ENCODE results near the gene CDADC1.

The CDADC1 gene

GRCh38 chr13:49297338-49297737, 49.6 kb downstream of the CDADC1 start:
- FAIRE-seq, result no peak

DNA sequence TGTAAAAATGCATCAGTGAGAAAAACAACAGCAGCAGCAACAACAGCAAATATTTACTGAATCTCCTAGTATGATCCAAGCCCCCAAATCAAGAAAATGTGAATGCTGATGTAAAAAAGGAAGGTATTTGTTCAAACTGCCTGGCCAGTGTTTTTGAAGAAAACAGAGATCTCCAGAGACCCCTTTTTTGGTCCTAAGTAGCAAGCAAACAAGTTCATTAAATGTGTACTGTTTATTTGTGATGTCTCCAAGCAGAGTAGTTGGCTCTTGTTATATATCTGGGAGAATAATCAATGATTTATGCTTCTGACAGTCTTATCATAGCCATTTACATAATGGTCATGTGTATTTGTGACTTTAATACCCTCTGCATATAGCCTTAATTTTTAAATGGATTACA, 50.7 kb downstream of the CDADC1 start:
- no peak for FAIRE-seq

DNA sequence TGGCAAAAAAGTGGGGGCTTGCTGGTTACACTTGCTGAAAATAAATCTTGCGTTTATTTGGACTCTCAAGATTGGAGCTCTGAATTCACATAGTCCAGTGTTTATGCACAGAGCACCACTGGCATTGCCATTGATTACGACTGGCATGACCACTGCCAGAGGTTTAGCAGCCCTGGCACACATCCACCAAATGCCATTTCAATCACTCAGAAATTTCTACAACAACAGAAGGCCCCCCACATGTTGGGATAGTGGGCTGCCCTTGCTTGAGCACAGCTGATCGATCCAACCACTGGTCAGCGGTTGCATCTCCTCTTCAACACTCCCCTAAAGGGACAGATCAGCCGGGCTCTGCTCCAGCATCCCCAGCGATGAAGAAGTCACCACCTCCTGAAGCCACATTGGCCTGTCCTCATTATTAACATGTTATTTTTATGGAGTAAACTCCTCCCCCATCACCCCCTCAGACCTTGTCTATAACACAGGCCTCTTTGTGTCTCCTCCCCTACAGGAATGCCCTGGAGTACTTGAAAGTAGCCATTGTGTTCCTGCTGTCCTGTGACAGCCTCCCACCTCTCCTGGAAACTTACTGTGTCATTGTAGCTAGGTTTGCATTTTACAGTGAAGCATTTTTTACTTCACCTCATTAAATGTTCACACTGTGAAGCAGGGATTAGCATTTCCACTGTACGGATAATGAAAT, 51.3 kb downstream of the CDADC1 start:
- FAIRE-seq, result no peak

DNA sequence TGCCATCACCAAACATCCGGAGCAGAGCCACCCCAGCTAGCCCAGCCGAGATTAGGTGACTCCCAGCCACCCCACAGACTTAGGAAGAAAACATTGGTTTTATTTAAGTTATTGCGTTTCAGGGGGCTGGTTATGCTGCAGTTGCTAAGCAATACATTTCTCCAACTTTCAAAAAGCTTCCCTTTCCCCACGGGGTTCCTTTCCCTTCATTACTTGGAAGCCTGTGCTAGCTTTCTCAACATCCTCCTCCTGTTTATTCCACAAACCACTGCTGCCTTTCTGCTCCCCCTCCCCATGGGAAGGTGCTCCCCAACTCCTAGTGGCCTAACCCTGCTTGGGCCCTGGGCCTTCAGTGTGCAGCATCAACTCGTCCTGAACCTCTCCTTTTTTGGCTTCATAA, 52.6 kb downstream of the CDADC1 start:
- FAIRE-seq, result no peak

DNA sequence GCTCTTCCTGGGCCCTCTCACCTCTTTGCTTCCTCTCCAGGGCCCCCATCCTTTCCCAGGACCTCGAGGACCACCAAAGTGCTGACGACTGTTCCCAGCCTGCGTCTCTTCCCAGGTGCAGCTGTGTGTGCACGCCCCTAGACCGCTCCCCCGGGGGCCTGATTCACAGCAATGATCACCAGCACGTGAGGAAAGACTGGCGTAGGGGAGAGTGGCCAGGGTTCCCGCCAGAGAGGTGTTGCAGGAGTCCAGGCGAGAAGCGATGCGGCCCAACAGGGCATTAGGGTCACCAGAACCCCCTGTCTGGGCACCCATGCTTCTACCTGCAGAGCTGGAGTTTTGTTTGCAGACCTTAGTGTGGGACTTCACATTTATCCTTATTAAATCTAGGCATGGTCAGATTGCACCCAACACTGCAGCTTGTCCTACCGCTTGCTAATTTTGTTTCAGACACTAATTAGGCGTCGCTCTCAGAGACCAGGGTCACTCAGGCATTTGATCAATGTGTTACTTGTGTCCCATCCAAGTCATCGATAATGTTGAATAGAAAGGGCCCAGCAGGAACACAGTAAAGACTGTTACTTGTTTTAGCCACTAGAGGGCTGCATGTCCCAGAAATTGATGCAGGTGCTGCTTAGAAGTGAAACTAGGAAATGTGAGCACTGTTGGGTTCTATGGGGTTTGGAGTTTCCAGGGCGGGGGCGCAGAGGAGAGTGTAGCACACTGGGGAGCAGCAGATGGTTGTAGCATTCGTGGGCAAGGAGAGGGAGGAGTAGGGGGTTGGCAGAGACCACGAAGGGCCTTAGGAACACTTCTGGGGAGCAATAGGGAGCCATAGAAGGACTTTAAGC, 53.2 kb downstream of the CDADC1 start:
- peak; percentile 92 for FAIRE-seq

GRCh38 chr13:49302222-49302621, 54.5 kb downstream of the CDADC1 start:
- no peak for FAIRE-seq

DNA sequence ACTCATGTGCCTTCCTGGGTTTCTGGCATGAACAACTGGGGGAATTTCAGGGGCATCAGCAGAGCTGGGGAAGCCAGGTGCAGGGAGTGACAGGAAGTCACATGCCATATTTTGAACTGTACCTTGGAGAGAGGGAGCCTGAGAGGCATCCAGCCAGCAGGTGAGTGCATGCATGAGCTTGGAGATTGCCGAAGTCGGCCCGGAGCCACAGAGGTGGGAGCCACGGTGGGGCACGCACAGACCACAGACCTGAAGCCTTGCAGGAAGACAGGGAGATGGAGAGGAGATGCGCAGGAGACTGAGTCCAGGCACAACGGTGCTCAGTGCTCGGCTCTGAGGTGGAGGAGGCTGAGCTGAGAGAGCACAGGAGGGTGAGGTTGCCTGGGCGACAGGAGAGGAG, 55.1 kb downstream of the CDADC1 start:
- no peak for FAIRE-seq

DNA sequence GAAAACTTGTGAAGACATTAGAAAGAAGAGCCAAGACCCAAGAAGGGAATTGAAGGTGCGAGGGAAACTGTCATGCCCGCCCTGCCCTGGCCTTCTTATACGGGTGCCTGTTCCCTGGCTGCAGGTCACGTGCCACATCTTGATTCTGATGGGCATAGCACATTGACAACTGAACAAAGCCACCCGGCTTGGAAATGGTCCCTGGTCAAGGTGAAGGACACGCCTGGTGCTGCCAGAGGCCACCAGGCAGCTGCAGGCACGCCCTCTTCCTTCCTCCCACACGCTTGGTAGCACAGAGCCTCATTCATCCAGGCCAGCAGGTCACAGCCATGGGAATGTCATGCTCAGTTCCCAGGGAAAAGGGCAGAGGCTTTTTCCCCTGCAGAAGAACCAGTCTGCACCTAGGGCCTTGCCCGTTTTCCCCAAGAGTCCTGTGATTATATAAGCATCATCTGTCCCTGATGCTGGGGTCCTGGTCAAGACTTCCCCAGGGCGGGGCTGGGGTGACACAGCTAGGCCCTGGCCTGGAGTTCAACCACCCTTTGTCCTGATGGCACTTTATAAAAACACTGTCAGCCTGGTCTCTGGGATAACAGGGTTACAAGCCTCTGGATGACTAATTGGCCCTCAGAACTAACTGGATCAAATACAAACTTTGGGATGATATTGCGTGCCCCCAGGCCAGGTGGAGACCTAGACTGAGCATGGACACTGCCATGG, 56.0 kb downstream of the CDADC1 start:
- no peak for FAIRE-seq

GRCh38 chr13:49304356-49304755, 56.6 kb downstream of the CDADC1 start:
- FAIRE-seq, result no peak

DNA sequence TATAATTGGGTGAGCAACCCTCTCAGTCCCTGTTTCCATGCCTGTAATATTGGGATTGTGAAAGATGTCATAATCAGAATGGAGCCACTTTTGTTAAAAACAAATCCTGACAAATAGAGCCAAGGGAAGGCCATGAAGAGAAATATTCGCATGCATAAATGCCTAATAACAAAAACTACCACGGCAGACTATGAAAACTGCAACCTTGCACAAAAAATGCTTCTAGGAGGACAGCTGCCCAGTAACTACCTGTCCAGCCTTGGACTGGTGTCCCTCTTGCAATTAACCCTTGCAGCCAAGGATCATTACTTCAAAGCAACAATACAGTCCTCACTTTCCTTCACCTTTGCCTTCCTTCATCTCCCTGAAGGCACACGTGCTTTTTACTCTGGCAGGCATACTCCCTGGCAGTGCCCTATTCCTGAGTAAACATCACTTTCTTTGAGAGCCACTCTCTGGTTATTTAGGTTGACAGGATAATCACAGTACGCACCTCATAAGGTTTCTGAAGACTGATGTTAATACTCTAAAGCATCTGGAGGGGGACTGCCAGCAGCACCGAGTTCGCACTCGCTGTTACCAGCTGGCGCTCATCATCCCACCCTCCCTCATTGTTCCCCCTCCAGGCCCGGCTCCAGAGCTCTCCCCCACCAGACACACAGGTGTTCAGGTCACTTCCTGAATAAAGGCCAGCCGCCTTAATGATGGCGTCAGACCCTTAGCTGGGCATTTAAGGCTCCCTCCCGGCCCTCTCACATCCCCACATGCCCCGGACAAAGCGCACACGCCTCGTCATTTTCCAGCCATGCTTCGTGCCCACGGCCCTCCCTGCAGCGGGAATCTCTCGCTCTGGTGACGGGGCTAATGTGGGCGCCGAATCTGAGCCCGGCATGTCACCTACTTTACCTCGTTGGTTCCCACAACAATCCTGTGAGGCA, 57.3 kb downstream of the CDADC1 start:
- no peak for FAIRE-seq

- FAIRE-seq, result no peak
Observed at GRCh38 chr13:49305792-49306425, 58.2 kb downstream of the CDADC1 start.

DNA sequence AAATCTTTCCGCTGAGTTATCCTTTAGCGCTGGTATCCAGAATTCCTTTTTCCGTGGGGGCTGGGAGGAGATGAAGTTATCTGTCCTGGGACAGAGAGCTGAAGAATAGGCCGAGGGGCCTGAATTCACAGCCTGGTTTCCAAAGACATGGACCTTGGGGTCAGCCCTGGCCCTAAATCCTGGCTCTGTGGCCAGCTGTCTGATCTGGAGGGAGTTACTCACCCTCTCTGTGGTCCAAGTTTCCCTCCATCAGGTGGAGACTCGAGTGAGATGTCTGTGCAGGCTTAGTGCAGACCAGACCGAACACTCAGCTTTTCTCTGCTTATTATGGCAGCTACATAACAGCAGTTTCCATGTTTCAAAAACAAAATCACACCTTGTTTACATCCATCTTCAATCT, 59.6 kb downstream of the CDADC1 start:
- FAIRE-seq, result no peak

DNA sequence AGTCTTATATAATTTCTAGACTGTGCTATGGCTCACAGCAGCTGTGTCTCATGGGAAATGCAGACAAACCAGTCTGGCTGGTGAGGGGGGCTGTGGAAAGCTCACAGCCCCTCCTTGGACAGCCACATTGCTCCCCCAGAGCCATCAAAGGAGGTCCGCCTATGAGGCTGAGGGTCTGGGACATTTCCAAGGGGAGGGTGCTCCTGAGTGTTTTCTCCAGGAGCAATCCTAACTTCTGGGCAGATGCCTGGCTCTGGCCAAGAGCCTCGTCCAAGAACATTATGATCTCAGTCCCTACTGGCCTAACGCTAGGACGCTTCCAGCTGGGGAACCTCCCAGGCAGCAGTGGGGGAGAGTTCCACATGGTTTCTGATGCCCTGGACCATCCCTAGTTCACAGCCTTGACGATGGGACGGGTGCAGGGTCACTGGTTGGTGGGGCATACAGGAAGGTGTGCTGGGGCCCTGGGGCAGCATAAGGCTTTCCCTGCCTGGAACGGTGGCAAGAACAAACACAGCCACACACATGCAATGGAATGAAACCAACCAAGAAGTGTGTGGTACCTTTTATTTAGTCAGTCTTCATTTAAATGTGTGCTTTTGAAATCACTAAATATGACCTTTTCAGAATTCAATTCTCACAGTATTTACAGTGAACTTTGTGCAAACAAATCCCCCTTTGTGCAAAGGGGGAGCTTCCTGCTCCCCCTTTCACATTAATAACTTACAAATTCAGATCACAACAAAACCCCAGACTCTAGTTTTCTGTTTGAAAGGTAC, 60.6 kb downstream of the CDADC1 start:
- no peak for FAIRE-seq

DNA sequence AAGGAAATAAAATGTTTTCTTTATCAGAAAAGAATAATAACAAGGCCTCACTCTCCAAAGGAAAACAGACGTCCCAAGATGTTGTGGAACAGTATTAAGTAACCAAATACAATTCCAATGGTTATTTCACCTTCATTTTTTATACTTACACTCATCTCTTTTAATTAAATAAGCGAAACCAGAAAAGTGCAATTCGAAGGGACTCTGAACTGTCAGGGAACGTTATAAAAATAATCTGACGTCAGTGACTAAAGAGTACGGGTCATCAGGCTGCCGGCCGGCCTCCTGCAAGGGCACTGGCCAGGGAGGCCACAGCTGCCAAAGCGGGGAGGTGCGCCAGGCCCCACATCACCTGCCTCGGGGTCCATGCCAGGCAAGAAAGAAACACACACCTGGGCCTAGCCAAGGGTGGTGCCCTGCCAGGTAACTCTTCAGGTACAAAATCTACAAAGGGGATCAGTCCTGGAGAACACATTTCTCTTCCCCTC, 61.2 kb downstream of the CDADC1 start:
- no peak for FAIRE-seq

- no peak for FAIRE-seq
Observed at GRCh38 chr13:49310251-49310650, 62.5 kb downstream of the CDADC1 start.

- FAIRE-seq, result no peak
Observed at GRCh38 chr13:49311816-49312215, 64.1 kb downstream of the CDADC1 start.

DNA sequence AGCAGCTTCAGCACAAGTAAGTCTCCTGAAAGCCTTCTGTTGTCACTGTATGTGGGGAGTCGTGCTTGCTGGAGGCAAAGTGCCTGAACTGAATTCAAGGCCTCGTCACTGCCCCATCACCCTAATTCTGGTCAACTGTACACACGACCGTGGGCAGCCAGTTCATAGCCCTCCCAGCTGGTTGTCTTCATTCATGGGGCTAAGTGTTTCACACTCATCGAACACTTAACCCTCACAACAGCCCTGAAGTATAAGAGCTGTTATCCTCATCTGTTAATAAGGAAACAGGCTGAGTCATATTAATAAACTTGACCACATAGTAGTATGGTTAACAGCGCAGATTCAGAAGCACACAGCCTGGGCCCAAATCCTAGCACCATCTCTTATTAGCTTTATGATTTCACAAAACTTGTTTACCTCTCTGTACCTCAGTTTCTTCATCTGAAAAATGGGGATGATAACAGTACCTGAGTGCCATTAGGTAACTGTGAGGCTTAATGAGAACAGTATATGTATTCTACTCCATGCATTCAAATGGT, 66.7 kb downstream of the CDADC1 start:
- FAIRE-seq, result no peak

DNA sequence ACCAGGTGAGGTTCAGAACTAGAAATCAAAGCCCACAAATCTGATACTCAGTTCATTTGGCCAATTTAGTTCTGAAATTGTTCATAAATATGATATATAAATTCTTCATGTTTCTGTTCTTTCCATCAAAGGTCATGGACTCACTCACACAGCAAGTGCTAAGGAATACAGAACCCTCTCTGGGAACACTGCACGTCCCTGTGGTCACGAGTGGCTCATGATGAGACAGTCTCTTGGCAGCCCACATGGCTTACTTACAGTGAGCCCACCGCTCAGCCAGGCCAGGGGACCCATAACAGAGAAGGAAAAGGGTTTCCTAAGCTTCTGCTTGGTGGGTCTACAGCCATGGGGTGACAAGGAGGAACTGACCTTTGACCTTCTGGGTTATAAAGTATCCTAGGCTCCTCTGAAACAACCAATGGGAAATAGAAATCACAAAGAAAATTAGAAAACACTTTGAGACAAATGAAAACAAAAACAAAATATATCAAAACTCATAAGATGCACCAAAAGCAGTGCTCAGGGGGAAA, 67.4 kb downstream of the CDADC1 start:
- no peak for FAIRE-seq

GRCh38 chr13:49315756-49316482, 68.2 kb downstream of the CDADC1 start:
- FAIRE-seq, result no peak

DNA sequence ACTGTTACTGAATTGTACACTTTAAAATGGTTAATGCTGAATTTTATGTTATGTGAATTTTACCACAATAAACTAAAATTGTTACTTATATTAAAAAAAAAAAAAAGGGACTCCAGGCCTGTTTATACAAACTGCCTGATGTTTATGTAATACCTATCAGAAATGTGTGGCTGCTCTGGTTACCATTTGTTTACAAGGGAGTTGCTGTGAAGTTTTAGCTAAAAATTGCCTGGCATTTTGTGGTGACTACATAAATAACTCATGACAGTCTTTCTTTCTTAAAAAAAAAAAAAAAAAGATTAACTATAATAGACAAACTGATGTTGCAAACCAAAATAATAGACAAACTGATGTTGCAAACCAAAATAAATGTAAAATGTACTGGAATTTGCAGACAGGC, 71.8 kb downstream of the CDADC1 start:
- FAIRE-seq, result no peak

All from G401.6 (cell line).